M059J (cell line): Measurements from ENCODE around the gene RBMS3. TPM values are rescaled to one million over a fixed set of nuclear protein-coding genes. Genes with fewer than 3 reads are reported as not detected.
"Not testable (repeated sequence)": the region's sequence is repeated elsewhere in the genome, so short reads cannot be mapped to it uniquely, and the experiment has no call there.

Experiments
- DNase-seq: peaks from one replicate; pipeline ENCODE4 v3.0.0-alpha.2; 2012; ENCODE audit warnings: low read depth
- total RNA-seq: library from RNA; depleted of rRNA; stranded (reverse); fragments of >200 nt; shearing (Covaris generic); gene quantifications from 2 replicates; pipeline ENCODE4 v1.2.3, GENCODE V29; 2014

The RBMS3 gene
- total RNA-seq, 1 experiment from 2014 or later, result 7.9 TPM

DNA sequence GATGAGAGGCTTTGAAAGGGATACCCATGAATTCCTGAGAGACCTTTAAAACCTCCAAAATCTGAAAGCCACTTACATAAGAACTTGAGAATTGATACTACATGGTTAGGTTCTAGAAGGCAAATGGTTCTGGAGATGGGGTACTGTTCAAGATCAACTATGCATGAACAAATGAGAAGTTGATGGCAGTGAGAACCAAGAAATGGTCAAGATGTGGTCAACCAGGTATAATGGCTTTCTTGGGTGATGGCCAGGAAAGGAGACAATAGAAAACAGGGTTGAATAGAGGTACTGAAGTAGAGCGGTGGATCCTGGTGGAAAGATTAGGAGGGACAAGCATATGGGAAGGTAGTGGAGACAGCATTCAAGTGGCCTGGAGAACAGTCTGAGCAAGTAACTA lies 200.4 kb downstream of the RBMS3 start:
- DNase-seq, result no peak

DNA sequence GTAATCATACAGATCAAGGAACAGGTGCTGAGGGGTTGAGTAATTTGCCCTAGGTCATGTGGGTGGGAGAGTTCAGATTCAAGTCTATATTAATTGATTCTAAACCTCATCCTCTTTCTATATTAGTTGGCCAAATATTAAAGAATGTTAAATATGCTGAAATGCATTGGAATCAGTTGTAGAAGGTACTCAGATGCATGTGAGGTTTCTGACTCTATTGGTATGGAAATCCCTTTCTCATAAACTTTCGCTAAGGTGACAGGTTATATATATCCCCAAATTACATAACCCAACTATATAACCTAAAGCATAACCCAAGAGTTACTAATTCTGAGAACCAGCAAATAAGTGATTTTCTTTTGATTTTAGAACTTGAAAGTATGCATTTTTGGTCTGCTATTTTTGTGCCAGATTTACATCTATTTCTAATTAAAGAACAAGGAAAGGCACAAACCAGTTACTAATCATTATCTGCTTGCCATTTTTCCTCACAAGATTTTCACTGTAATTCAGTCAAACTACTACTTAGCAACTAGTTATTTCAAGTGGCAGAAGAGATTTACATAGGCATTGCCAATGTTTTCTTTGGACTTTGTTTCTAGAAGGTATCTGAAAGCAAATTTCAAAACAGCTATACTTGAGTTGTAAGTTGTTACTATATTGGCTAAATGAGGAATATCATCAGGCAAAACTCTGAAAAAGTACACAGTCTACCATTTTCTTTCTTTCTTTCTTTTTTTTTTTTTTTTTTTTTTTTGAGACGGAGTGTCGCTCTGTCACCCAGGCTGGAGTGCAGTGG lies 201.3 kb downstream of the RBMS3 start:
- no peak for DNase-seq

DNA sequence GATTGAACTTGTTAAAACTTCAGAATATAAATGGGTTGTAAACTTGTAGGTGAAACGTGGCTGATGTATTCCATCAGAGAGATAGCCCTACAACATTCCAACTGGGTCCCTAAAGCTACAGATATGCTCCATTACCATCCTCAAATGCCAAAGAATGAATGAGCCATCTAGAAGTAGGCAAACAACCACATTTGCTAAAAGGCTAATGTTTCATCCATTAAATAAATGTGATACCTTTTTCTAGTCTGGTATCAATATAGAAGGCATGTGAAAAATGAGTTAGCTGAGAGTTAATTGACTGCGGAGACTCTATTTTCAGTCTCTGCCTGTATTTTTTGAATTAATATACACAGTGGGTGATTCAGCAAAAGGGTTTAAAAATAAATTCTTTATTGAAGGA lies 203.8 kb downstream of the RBMS3 start:
- DNase-seq, result no peak

DNA sequence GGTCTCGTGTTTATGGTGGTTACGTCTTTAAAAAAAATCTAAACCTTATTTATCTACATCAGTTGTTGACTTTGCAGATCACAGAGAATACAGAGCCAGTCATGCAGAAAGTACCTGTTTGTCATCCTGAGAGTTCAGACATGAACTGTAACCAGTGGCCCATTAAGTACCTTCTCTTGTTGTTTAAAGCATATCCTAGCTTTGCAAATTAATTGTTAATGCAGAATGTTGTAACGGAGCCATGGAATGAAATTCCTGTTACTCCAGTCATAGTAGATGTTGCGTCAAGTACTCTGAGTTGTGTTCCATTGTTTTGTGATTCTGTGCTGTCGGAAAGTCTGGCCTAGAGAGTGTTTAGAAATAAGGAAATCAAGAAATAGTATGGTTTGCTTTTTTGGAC lies 205.2 kb downstream of the RBMS3 start:
- DNase-seq, result peak; percentile 1

DNA sequence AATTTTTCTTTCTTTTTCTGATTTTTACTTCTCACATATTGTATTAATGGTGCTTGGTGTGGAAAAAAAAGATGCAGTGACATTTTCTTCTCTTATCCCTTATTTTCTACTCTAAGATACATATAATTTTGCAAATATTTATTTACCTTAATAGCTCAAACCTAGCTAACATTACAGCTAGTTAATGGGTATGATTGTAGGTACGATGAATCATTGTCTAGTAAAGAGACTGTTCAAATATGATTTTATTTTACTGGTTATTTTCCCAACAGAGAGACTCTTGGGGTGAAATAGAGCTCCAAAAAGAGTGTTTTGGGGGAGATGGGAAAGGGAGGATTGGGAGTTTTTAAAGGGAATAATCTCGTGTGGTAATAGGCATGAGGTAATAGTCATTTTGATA lies 206.0 kb downstream of the RBMS3 start:
- no peak for DNase-seq

DNA sequence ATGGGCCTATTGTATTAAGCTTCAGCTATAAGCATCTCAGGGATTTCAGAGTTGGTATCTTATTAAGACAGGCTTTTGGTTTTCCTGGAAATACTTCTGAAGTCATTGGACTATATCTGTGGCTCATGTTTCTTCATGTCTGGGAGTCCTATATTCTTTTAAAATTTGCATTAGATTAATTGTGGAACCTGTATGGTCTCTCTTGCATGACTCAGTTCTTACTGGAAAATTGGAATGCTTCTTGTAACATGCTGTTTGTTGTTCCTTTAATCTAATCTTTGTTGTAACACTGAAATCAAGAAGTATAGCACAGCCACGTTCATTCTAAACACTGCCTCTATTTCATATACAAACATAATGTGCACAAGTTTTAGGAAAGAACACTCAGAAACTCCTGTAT lies 208.1 kb downstream of the RBMS3 start:
- DNase-seq, result no peak

DNA sequence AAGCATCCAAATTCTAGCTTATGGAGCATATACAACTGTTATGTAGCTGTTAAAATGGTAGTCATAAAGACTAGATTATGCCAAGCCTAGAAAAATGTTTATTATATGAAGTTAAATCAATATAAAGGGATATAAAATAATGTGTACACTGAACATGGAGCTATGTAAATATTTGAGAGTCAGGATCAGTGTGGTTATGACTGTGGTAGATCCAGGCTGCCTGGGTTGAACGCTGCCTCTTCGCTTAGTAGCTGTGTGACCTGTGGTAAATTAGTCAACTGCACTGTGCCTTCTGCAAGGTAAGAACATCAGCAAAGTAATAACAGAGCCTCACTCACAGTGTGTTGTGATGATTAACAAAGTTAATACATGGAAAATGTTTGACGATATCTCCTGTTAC lies 212.2 kb downstream of the RBMS3 start:
- no peak for DNase-seq

DNA sequence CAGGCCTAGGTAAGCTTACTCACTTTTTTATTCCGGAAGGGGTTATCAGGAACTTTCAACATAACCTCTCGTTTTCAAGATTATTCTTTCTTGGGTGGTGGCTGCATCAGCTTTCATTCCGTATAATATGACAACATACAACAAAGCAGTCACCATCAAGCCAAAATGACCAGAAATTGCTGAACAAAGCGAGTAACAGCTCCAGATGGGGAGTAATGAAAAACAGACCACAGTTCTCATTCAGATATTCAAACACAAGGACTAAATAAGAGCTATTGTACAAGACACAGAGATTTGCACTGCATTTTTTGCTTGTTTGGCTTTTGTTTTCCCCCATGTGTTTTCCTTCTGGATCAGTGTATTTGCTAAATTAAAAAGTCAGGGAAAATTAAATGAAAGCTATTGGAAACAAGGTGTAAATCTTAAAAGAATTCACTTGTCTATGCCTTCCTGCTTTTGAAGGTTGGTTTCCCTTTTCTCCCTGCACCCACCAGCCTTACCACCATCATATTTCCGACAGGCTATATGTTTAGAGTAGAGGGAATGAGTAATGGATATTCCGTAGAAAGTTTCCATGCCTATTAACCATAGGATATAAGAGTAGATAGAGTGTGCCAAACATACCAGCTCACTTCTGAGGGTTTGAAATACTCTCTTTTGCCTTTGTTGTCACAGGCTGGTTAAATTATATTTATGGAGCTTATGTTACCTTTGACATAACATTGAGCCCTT lies 213.6 kb downstream of the RBMS3 start:
- DNase-seq, result no peak

DNA sequence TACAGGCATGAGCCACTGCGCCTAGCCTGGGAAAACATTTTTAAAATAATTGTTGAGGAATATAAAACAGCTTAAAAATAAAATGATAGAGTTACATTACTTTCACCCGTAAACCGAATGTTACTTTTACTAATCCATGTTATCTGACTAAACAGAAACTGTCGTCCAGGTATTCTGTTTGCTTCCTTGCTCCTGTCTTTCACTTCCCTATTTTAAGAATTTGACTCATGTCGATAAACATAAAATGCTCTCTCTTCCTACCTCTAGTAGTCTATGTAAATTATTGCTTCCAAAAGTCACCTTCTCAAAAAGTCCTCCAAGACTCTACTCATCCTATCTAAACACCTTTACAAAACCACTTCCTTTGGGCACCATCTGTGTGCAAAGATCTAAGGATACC lies 216.4 kb downstream of the RBMS3 start:
- DNase-seq, result no peak

DNA sequence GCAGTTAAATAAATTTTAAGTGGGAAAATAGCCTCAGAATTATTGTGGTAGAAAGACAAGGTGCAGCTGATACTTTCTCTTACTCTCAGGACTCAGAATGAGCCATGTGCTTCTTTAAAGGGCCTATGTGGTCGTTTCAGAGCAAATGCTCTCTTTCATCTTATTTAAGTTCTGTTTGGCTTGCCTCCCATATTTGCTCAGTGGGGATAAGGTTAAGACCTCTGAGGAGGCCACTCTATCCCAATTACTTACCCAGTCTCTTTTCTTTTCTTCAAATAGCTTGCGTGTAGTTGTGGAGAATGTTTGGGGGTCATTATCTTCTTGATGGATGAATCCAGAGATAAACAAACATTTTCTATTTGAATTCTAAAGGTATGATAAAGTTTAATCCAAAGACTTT lies 221.9 kb downstream of the RBMS3 start:
- DNase-seq, result no peak

DNA sequence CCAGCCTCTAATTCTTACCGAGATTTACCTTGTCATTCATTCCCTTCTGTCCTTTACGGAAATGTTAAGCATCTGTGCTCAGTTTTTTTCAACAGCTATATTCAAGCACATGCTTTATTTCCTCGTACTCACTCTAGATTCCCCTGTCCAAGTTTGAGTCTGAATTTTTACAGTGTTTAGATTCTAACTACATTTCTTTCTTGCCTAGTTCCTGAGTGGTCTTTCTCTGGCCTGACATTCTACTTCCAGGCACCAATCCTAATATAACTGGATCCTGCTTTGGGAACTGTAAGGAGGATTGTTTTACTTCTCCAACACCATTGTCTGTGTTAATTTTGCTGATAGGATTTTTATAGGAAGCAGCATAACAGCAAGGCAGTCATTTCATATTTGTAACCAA lies 222.4 kb downstream of the RBMS3 start:
- DNase-seq, result no peak

DNA sequence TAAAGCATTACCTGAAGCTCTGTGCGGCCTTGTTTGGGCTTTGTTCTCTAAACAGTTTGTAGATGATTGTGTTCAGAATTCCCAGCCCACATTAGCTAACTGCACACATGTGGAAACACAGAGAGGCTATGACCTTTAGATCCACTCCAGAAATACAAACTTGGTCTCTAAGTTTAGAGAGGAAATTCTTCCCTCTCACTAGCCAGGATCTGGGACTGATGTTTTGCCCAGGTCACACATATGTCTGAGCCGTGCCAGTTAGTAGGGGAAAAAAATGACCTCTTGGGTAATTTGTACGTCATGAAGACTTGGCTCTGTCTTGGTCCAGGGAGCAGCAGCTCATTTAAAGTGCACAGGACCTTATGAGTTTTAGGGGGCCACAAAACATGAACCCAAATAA lies 223.1 kb downstream of the RBMS3 start:
- no peak for DNase-seq

DNA sequence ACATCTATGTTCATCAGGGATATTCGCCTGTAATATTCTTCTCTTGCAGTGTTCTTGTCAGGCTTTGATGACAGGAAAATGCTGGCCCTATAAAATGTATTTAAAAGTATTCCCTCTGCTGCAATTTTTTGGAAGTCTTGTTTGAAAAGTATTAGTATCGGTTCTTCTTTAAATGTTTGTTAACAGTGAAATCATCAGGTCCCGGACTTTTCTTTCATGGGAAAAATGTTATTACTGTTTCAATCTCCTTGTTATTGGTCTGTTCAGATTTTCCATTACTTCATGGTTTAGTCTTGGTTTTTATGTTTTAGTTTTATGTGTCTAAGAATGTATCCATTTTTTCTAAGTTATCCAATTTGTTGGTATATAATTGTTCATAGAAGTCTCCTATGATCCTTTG lies 225.6 kb downstream of the RBMS3 start:
- no peak for DNase-seq

DNA sequence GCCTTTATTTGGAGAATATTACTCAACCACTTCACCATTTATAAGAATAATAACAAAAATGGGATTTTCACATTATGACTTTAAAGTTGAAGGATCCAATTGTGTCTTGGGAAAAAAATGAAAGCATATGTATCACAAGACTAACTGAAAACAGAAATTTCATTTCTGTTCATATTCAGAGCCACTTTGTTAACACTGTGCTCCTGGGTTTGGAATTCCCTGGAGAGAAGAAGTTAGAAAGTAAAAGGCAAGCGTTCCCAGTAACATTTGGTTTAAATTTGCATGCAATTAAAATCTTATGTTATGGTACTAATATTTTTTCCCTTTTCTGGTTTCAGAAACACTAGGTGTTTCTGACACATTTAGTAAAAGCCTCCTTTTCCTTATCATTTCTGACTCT lies 230.8 kb downstream of the RBMS3 start:
- no peak for DNase-seq

DNA sequence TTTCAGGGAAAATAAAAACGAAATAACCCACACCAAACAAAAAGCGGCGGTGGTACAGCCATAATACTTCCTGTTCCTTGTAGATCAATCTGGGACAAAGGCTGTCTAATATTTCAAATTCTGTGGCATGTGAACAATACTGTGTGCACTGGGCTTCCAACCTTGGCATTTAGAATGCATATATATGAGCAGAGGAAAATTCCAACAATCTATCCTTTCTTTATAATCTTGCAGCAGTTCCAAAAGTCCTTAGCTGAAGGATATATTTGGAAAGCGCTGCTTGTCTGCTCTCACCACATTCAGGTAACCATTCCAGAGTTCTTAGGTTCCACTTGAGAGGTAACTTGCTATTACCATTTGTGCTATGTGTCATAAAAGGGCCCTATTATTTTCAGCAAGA lies 231.8 kb downstream of the RBMS3 start:
- no peak for DNase-seq

DNA sequence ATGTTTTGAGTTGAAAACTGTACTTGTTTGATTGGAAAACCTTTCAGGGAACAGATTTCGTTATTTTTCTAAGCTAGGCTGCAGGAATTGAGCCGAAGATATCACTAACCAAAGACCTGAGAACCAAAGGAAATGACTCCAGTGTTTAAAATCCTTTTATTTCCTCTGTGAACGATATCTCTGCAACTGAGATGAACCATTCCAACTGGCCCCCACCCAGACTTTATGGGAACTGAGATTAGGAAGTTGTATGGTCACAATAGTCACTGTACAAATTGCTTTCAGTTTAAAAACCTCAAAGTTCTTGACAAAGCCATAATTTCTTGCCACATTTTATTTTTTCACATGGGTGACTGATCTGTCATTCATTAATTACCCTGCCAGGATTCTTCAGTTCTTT lies 232.4 kb downstream of the RBMS3 start:
- DNase-seq, result peak; percentile 58

DNA sequence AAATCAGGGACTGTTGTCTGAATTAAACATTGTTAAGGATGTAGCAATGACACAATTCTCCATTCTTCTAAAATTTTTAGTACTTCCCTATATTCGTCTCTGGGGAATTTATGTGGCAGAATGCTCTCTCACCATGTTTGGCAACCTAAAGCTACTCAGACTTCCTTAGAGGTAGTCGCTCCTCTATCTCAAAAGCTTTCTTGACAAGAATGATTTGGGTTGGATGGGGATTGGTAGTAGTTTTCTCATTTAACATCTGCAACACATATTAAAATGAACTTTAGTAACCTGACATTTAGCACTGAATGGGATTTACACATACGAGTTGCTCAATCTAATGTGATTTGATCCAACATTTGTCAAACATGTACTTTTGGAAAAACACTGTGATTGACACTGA lies 233.3 kb downstream of the RBMS3 start:
- DNase-seq, result no peak

DNA sequence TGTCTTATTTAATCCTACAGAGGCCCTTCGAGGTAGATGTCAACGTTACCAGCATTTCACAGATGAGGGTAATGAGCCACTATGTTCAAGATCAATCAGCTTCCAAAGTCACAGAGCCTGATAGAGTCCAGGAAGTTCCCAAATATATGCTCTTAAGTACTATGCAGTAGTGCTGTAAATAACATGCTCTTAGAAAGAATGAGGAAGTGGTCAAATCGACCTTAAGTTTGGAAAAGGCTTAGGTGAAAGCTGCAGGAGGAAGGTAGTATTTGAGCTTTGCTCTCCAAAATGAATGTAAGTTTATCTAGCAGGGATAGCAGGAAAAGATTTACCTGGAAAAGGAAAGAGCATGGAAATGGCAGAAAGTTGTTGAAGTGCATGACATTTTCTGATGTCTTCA lies 234.0 kb downstream of the RBMS3 start:
- peak; percentile 39 for DNase-seq

DNA sequence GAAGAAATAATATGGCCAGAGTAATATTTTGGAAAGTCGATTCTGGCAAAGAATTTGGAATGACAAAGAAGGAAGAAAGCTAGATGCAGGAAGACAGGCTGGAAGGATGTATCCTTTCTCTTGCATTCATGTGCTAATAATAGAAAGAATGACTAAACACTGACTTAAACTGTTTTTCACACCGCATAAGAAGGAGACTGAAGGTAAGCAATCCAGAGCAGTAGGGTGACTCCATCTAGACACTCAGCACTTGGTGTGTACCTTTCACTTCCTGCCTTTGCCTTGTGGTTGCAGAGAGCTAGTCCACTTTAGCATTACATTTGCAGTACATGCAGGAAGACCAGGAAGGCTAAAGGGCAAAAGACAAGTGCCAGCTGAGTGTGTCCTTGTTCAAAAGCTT lies 234.6 kb downstream of the RBMS3 start:
- peak; percentile 88 for DNase-seq

DNA sequence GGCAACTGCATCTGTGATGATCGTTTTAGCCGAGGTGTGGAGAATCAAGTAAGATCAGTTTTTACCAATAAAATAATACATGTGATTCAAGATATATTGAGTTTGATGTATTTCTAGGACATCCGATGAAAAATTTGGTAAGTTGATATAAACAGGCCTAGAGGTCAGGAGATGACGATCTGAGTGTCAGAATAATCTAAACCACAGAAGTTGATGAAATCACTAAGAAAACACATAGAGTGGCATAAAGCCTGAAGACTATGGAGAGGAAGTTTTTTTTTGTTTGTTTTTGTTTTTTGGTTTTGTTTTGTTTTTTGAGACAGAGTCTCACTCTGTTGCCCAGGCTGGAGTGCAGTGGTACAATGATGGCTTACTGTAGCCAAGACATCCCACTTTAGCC lies 235.3 kb downstream of the RBMS3 start:
- DNase-seq, result peak; percentile 13

DNA sequence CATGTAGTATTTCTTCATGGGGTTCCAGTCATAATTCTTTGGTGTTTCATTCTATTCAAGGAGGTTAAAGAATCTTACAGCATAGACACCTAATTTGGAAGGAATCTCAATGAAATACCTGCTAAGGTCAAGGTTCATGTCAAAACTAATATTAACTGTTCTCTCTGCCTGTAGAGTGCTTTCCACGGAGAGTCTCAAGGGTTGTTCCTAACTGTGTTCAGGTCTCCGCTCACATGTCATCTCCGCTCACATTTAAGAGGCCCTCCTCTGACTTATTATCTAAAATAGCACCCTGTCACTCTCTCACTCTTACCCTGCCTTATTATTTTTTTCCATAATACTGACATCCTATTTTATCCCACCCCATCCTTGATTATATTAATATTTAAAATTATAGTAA lies 239.9 kb downstream of the RBMS3 start:
- DNase-seq, result no peak

DNA sequence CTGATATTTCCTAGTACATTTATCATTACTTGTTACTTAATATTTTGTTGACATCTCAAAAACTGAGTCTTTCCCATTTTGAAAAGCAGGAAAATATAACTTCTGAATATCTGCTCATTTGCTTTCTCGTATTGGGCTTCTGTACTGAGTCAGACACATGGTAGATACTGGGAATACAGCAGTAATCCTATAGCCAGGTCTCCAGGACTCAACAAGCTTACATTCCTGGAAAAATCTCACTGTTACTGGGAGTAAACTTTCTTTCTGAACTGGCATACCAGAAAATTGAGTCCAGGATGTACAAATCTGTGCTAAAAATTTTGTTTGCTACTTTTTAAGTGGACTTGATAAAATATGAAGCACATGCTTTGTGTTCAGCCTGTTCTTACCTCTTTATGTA lies 240.4 kb downstream of the RBMS3 start:
- no peak for DNase-seq

DNA sequence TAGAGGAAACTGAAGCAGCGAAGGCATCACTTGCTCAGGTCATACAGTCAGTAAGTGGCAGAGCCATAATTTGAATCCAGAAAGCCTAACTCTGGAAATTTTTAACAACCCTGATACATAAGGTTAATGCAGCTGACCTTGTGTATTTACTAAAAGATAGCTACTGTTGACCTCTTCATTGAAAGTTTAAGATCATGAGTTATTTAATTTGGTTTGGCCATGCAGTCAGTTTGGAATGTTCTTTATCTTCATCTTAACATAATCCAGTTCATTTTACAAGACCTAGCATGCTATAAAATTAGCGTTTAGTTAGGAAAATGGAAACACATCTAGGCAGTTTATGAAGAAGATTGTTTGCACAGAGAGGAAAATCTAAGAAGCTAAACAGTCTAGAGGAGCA lies 240.9 kb downstream of the RBMS3 start:
- DNase-seq, result no peak

DNA sequence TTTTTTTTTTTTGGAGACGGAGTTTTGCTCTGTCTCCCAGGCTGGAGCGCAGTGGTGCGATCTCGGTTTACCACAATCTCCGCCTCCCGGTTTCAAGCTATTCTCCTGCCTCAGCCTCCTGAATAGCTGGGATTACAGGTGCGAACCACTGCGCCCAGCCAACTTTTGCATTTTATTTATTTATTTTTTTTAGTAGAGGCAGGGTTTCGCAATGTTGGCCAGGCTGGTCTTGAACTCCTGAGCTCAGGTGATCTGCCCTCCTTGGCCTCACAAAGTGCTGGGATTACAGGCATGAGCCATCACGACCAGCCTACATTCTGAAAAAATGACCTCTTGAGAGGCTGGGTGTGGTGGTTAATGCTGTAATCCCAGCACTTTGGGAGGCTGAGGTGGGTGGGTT lies 243.6 kb downstream of the RBMS3 start:
- not testable (repeated sequence) for DNase-seq
